A673 (cell line): ENCODE results near the gene PRKAG2. TPM values are rescaled to one million over a fixed set of nuclear protein-coding genes. Genes with fewer than 3 reads are reported as not detected.

Experiments used
- BruUV-seq: library from RNA; stranded (reverse); fragments of 400-500 nt; replicated peaks from 2 replicates; lab custom pipeline; 2021; lab: Mats Ljungman, UMichigan
- CTCF ChIA-PET: fragments of 300-600 bp; sonication (Branson Sonifier 250); formaldehyde crosslinking; loops from one replicate; lab custom pipeline; 2022; ENCODE audit warnings: antibody characterized with exemption; lab: Charles Lee
- POLR2A ChIA-PET: fragments of 300-600 bp; sonication (Branson Sonifier 250); formaldehyde crosslinking; loops from one replicate; lab custom pipeline; 2022; ENCODE audit warnings: antibody characterized with exemption; ENCODE audit not compliant: low non-redundant PET; lab: Charles Lee
- DNase-seq: peaks from one replicate; pipeline ENCODE4 v3.0.0-alpha.2; 2015; ENCODE audit warnings: low spot score
- H3K27ac ChIP-seq: fragments of 200-600 bp; sonication (generic); 2 replicates; pipeline ENCODE4 v1.5.1; 2016; ENCODE audit warnings: mixed run types, low read depth, mild to moderate bottlenecking, mixed read lengths, antibody characterized with exemption, low read length; ENCODE audit not compliant: poor library complexity, severe bottlenecking
- H3K27me3 ChIP-seq: fragments of 200-600 bp; sonication (generic); replicated peaks from 2 replicates; pipeline ENCODE4 v1.6.1; 2017; ENCODE audit warnings: mixed run types, low read depth, mild to moderate bottlenecking, mixed read lengths, antibody characterized with exemption, low read length; ENCODE audit not compliant: insufficient read depth, poor library complexity
- H3K36me3 ChIP-seq: fragments of 200-600 bp; sonication (generic); 2 replicates; pipeline ENCODE4 v1.6.1; 2016; ENCODE audit warnings: mixed run types, mild to moderate bottlenecking, mixed read lengths, antibody characterized with exemption, low read length; ENCODE audit not compliant: insufficient read depth, poor library complexity, severe bottlenecking
- H3K4me1 ChIP-seq: fragments of 200-600 bp; sonication (generic); 2 replicates; pipeline ENCODE4 v1.6.1; 2017; ENCODE audit warnings: mixed run types, mild to moderate bottlenecking, mixed read lengths, antibody characterized with exemption, low read length; ENCODE audit not compliant: insufficient read depth, poor library complexity, severe bottlenecking
- H3K4me3 ChIP-seq: fragments of 200-600 bp; sonication (generic); 2 replicates; pipeline ENCODE4 v1.5.1; 2016; ENCODE audit warnings: low read depth, mixed run types, mild to moderate bottlenecking, mixed read lengths, low read length; ENCODE audit not compliant: poor library complexity, severe bottlenecking
- H3K9me3 ChIP-seq: fragments of 200-600 bp; sonication (generic); 2 replicates; pipeline ENCODE4 v1.6.1; 2016; ENCODE audit warnings: mixed run types, low read depth, mild to moderate bottlenecking, mixed read lengths, antibody characterized with exemption, low read length; ENCODE audit not compliant: poor library complexity, severe bottlenecking
- CTCF ChIP-seq: fragments of 300-800, 200-600 bp; sonication (generic); conservative IDR thresholded peaks from 2 replicates; pipeline ENCODE4 v1.5.1; 2017; ENCODE audit warnings: low read depth, mild to moderate bottlenecking, antibody characterized with exemption, low read length, moderate library complexity, mixed read lengths
- EZH2 ChIP-seq: fragments of 200-600 bp; sonication (generic); IDR thresholded peaks from 2 replicates; pipeline ENCODE4 v1.6.1; 2017; ENCODE audit warnings: borderline replicate concordance, low read depth, mild to moderate bottlenecking, mixed read lengths, antibody characterized with exemption, low read length; ENCODE audit not compliant: poor library complexity, severe bottlenecking
- intact Hi-C: fragments of 100-400 bp; cut with micrococcal nuclease; formaldehyde crosslinking; loops from one replicate; pipeline ENCODE4 v1.10.0; 2022; ENCODE audit not compliant: unreplicated experiment
- total RNA-seq: library from RNA; stranded (reverse); gene quantifications from 2 replicates; pipeline ENCODE4 v1.2.3, GENCODE V29; 2021

PRKAG2 gene
- total RNA-seq, 1 experiment from 2014 or later: 11.6 TPM

- peaks cover 12% of the 10 kb centered on the region for H3K4me1 ChIP-seq
- no TSS peak for BruUV-seq
- H3K27me3 ChIP-seq: no peaks in the 10 kb centered on the region
- TF ChIP-seq EZH2 (no peak), CTCF (no peak)
- H3K27ac ChIP-seq: no peak overlapping the region
- ChIA-PET POLR2A (no interaction called here), CTCF (no interaction called here)
- no peaks in the 10 kb centered on the region for H3K36me3 ChIP-seq
- DNase-seq: no peak
- H3K4me3 ChIP-seq: no peak overlapping the region
- no peaks in the 10 kb centered on the region for H3K9me3 ChIP-seq
- intact Hi-C loops: no loop called here
Observed at GRCh38 chr7:151819866-151820265, 57.0 kb downstream of the PRKAG2 start.

GRCh38 chr7:151818674-151819519 lies 58.0 kb downstream of the PRKAG2 start:
- H3K27me3 ChIP-seq: no peaks in the 10 kb centered on the region
- TF ChIP-seq CTCF (no peak), EZH2 (no peak)
- intact Hi-C loops: no loop called here
- no peak overlapping the region for H3K27ac ChIP-seq
- peaks cover 3% of the 10 kb centered on the region for H3K4me1 ChIP-seq
- H3K9me3 ChIP-seq: no peaks in the 10 kb centered on the region
- DNase-seq: no peak
- ChIA-PET CTCF (no interaction called here), POLR2A (no interaction called here)
- BruUV-seq: no TSS peak
- no peaks in the 10 kb centered on the region for H3K36me3 ChIP-seq
- no peak overlapping the region for H3K4me3 ChIP-seq

- Histone ChIP-seq H3K9me3 (no peaks in the 10 kb centered on the region), H3K4me1 (no peaks in the 10 kb centered on the region), H3K27ac (no peak overlapping the region), H3K27me3 (no peaks in the 10 kb centered on the region), H3K36me3 (no peaks in the 10 kb centered on the region), H3K4me3 (no peak overlapping the region)
- ChIA-PET POLR2A (no interaction called here), CTCF (no interaction called here)
- no peak for DNase-seq
- no peak for TF ChIP-seq CTCF
- no peak for TF ChIP-seq EZH2
- intact Hi-C loops: no loop called here
- BruUV-seq: no TSS peak
Observed at GRCh38 chr7:151817981-151818673, 58.8 kb downstream of the PRKAG2 start.
